HG02840 (cell line): ENCODE data around the gene PCDHA10.
"Not testable (repeated sequence)": the region's sequence is repeated elsewhere in the genome, so short reads cannot be mapped to it uniquely, and the experiment has no call there.

ENCODE experiments used
- ATAC-seq: cut with Tn5 transposase; IDR thresholded peaks from one replicate; pipeline ENCODE4 v1.9.1; 2021; ENCODE audit warnings: mild to moderate bottlenecking, moderate library complexity, moderate number of reproducible peaks; ENCODE audit not compliant: unreplicated experiment, low FRiP score

The PCDHA10 gene

GRCh38 chr5:140855772-140856674 lies at the start of gene PCDHA10:
TSS of gene PCDHA10 (plus strand) at chr5:140855897. CDS start at chr5:140856049, 152 bp downstream.
- no peak for ATAC-seq

GRCh38 chr5:140806834-140807775 lies 48.6 kb upstream of the PCDHA10 start, which contains the start of gene PCDHA4:
TSS of gene PCDHA4 (plus strand) at chr5:140807068.
- ATAC-seq = no peak

- ATAC-seq = not testable (repeated sequence)
These were observed 47.3 kb upstream of the PCDHA10 start for GRCh38 chr5:140808241-140808888.

- ATAC-seq = no peak
These were observed 46.8 kb upstream of the PCDHA10 start for GRCh38 chr5:140808889-140809291.

GRCh38 chr5:140821375-140822280 lies 34.1 kb upstream of the PCDHA10 start, which contains the start of gene PCDHA5:
TSS of gene PCDHA5 (plus strand) at chr5:140821613.
- no peak for ATAC-seq

GRCh38 chr5:140822281-140822629 lies 33.4 kb upstream of the PCDHA10 start:
- ATAC-seq = no peak

GRCh38 chr5:140822969-140823368 lies 32.7 kb upstream of the PCDHA10 start:
- ATAC-seq = not testable (repeated sequence)

GRCh38 chr5:140823475-140823874 lies 32.2 kb upstream of the PCDHA10 start:
- no peak for ATAC-seq

- ATAC-seq = no peak
These were observed 27.9 kb upstream of the PCDHA10 start, which contains the start of gene PCDHA6 for GRCh38 chr5:140827704-140828361. TSS of gene PCDHA6 (plus strand) at chr5:140827960. CDS start at chr5:140828092, 132 bp downstream.

GRCh38 chr5:140828362-140828737 lies 27.3 kb upstream of the PCDHA10 start:
- ATAC-seq = no peak

- ATAC-seq = not testable (repeated sequence)
These were observed 25.9 kb upstream of the PCDHA10 start for GRCh38 chr5:140829511-140830501.

GRCh38 chr5:140833993-140834392 lies 21.7 kb upstream of the PCDHA10 start, which contains the start of gene PCDHA7:
TSS of gene PCDHA7 (plus strand) at chr5:140834269. CDS start at chr5:140834384, 115 bp downstream.
- ATAC-seq = no peak

GRCh38 chr5:140834439-140835008 lies 21.2 kb upstream of the PCDHA10 start:
- not testable (repeated sequence) for ATAC-seq

- no peak for ATAC-seq
These were observed 19.8 kb upstream of the PCDHA10 start for GRCh38 chr5:140835622-140836510.

GRCh38 chr5:140840978-140841962 lies 14.4 kb upstream of the PCDHA10 start, which contains the start of gene PCDHA8:
TSS of gene PCDHA8 (plus strand) at chr5:140841187. CDS start at chr5:140841322, 135 bp downstream.
- no peak for ATAC-seq
